Neural progenitor cell (in vitro differentiated cells): ENCODE measurements around the gene CLEC4G.

ENCODE experiments used
- EZH2phosphoT487 ChIP-seq: fragments of 200-600 bp; sonication (generic); IDR thresholded peaks from 2 replicates; pipeline ENCODE4 v1.6.1; 2017; ENCODE audit warnings: antibody characterized with exemption
- TF ChIP-seq, protein P1 (sequence below): fragments of 200-600 bp; sonication (generic); IDR thresholded peaks from 2 replicates; pipeline ENCODE4 v1.5.1; 2017; ENCODE audit warnings: antibody characterized with exemption, mild to moderate bottlenecking

GRCh38 chr19:7718668-7719067 is 13.2 kb downstream of the CLEC4G start:
- TF ChIP-seq EZH2phosphoT487: no peak
- TF ChIP-seq, protein P1, sequence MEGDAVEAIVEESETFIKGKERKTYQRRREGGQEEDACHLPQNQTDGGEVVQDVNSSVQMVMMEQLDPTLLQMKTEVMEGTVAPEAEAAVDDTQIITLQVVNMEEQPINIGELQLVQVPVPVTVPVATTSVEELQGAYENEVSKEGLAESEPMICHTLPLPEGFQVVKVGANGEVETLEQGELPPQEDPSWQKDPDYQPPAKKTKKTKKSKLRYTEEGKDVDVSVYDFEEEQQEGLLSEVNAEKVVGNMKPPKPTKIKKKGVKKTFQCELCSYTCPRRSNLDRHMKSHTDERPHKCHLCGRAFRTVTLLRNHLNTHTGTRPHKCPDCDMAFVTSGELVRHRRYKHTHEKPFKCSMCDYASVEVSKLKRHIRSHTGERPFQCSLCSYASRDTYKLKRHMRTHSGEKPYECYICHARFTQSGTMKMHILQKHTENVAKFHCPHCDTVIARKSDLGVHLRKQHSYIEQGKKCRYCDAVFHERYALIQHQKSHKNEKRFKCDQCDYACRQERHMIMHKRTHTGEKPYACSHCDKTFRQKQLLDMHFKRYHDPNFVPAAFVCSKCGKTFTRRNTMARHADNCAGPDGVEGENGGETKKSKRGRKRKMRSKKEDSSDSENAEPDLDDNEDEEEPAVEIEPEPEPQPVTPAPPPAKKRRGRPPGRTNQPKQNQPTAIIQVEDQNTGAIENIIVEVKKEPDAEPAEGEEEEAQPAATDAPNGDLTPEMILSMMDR: no peak
